Pancreas (tissue), 10 donors: Measurements from ENCODE around the gene COLGALT1. TPM values are rescaled to one million over a fixed set of nuclear protein-coding genes. Genes with fewer than 3 reads are reported as not detected.

Experiments
- ATAC-seq, 4 donors: fragments of 200-7000 bp; cut with Tn5 transposase; one replicate each; pipeline versions ENCODE4 v1.8.0 to v1.9.1; 2020; ENCODE audit warnings: mild to moderate bottlenecking in 4 of 4, moderate library complexity in 4 of 4
- DNase-seq, 6 donors: peaks; one replicate each; pipeline ENCODE4 v3.0.0-alpha.2; 2020
- FAIRE-seq: peaks from 2 replicates; lab custom pipeline; 2012; peaks lifted over from hg19 to GRCh38; lab: Jason Lieb, UNC
- H3K27ac ChIP-seq, 4 donors: fragments of 200-600 bp; sonication (generic); 1 replicate in 3 of 4; 2 replicates in 1 of 4; pipeline versions ENCODE4 v1.5.0 to v1.8.0; 2020
- H3K27me3 ChIP-seq, 4 donors: fragments of 200-600 bp; one replicate each; pipeline ENCODE4 v1.8.0; 2021
- H3K36me3 ChIP-seq, 3 donors: fragments of 200-600 bp; sonication (generic) in 1 of 3; one replicate each; pipeline versions ENCODE4 v1.5.0 to v1.8.0; 2020 to 2021
- H3K4me1 ChIP-seq, 3 donors: fragments of 200-600 bp; one replicate each; pipeline ENCODE4 v1.8.0; 2021
- H3K4me3 ChIP-seq, 4 donors: fragments of 200-600 bp; sonication (generic) in 2 of 4; one replicate each; pipeline versions ENCODE4 v1.5.0 to v1.8.0; 2020 to 2021
- H3K9me3 ChIP-seq, 4 donors: fragments of 200-600 bp; one replicate each; pipeline ENCODE4 v1.8.0; 2021
- CTCF ChIP-seq, 4 donors: fragments of 200-600 bp; sonication (generic) in 3 of 4; IDR thresholded peaks; one replicate each; pipeline versions ENCODE4 v1.5.0 to v1.8.0; 2021; ENCODE audit warnings: antibody characterized with exemption in 4 of 4
- WGBS, 2 donors: extraction: QIAGEN DNeasy Blood & Tissue Kit; methylation state at CpG; one replicate each; pipeline ENCODE4 v1.1.7; 2013; 5-methylcytosine and 5-hydroxymethylcytosine counted together
- intact Hi-C, 3 donors: fragments of 100-400 bp; cut with DNase I; formaldehyde crosslinking; loops; one replicate each; pipeline versions ENCODE4 v1.11.1 to v1.14.2; 2022
- polyA plus RNA-seq, 2 donors: library from polyadenylated mRNA; stranded (reverse); fragments of 200-250 nt; gene quantifications; one replicate each; pipeline ENCODE4 v1.2.3, GENCODE V29; 2013
- total RNA-seq, 6 donors: library from RNA; stranded (reverse); fragmentation: NEBNext Ultra II Directional in 4 of 6; extraction: Animal tissue kit (Norgen Biotek cat#: 25700) in 4 of 6; gene quantifications; one replicate each; pipeline versions ENCODE4 v1.2.1 to v1.2.4, GENCODE V29; 2021 to 2023
- donor health status: healthy with polysubstance abuse.
- donor health status: DM: no; HTN: no; CAD: no; lungs with moderate emphysema.
- donor health status: DM: no; HTN: no; CAD: no.
- donor health status: control.
- donor health status: control.
- donor health status: Bipolar disorder and iron deficiency.
- donor health status: DM: yes; HTN: yes; CAD: no.
- donor health status: DM: no; HTN: no; CAD: no.
- donor health status: DM: no; HTN: no; CAD: no.
- donor health status: DM: yes; HTN: yes; CAD: no.

Gene COLGALT1
- total and polyA plus RNA-seq, 8 donors = 13.5 to 50.6 (median 24.3) TPM

DNA sequence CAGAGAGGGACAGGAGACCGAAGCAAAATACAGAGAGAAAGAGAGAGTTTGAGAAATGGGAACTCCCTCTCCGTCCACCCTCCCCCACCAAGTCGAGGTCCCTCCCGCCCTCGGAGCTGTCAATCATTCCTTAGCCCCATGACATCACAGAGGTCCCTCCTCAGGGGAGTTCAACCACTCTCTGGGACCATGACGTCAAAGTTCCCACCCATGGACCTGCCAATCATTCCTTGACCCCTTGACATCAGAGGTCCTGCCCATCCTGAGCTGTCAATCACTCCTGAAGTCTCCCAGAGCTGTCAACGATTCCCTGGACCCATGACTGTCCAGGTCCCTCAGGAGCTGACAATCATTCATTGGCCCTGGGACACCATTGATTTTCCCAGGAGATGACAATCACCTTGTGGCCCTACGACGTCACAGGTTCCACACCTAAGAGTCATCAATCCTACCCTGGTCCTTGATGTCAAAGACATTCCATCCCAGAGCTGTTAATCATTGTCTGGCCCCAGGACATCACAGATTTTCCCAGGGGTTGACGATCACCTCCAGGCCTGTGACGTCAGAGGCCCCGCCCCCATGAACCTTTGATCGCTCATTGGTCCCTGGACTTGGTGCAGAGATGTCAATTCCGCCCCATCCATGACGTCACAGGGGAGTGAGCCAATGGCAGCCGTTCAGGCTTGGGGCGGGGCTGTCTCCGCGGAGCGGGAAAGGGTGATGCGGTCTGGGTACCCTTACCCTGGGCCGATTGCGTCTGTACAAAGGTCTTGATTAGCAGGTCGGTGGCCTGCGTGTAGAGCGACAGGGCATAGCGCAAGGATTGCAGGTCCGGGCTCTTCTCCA lies 61.7 kb downstream of the COLGALT1 start:
- Histone ChIP-seq H3K4me3 (no peak overlapping the region), H3K27ac (no peak overlapping the region), H3K4me1 (no peaks in the 10 kb centered on the region), H3K36me3 (no peaks in the 10 kb centered on the region), H3K27me3 (peaks cover 0 to 13% (median 2%) of the 10 kb centered on the region in 4 donors), H3K9me3 (no peaks in the 10 kb centered on the region)
- DNase-seq (no peak), FAIRE-seq (no peak), ATAC-seq (no peak)
- WGBS, 2 donors = 52 to 56% methylated on average over 28 of the region's 28 CpGs
- intact Hi-C loops = no loop called here
- TF ChIP-seq CTCF (IDR thresholded peaks at IDR 0.05) = no peak

DNA sequence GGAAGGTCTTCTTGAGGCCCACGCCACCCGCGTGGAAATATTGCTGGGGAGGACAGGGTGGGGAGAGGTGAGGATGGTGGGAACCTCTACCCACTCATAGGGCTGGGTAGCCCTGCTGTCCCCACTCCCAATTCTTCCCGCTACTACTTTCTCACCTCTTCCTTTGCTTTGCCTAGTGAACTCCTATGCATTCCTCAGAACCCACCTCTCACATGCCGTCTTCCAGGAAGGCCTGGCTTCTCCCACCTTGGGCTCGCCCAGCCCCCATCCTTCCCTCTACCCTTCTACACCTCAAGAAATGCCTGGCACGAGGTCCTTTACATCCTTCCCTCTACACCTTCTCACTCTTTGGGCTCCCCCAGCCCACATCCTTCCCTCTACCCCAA lies 62.4 kb downstream of the COLGALT1 start:
- FAIRE-seq (no peak), ATAC-seq (no peak), DNase-seq (no peak)
- H3K27me3 ChIP-seq = peaks cover 0 to 13% (median 2%) of the 10 kb centered on the region in 4 donors
- H3K4me3 ChIP-seq = no peak overlapping the region
- no peak overlapping the region for H3K27ac ChIP-seq
- H3K9me3 ChIP-seq = no peaks in the 10 kb centered on the region
- 76 to 88% methylated on average over 7 of the region's 7 CpGs for WGBS, 2 donors
- TF ChIP-seq CTCF (IDR thresholded peaks at IDR 0.05) = no peak
- H3K4me1 ChIP-seq = no peaks in the 10 kb centered on the region
- intact Hi-C loops = no loop called here
- H3K36me3 ChIP-seq = no peaks in the 10 kb centered on the region

GRCh38 chr19:17618281-17618903 lies 62.9 kb downstream of the COLGALT1 start:
- H3K4me3 ChIP-seq = no peak overlapping the region
- FAIRE-seq (no peak), ATAC-seq (no peak), DNase-seq (no peak)
- no peaks in the 10 kb centered on the region for H3K4me1 ChIP-seq
- H3K27ac ChIP-seq = no peak overlapping the region
- H3K36me3 ChIP-seq = no peaks in the 10 kb centered on the region
- peaks cover 0 to 13% (median 2%) of the 10 kb centered on the region in 4 donors for H3K27me3 ChIP-seq
- H3K9me3 ChIP-seq = no peaks in the 10 kb centered on the region
- 68 to 77% methylated on average over 7 of the region's 7 CpGs for WGBS, 2 donors
- no peak for TF ChIP-seq CTCF (IDR thresholded peaks at IDR 0.05)
- intact Hi-C loops = no loop called here

DNA sequence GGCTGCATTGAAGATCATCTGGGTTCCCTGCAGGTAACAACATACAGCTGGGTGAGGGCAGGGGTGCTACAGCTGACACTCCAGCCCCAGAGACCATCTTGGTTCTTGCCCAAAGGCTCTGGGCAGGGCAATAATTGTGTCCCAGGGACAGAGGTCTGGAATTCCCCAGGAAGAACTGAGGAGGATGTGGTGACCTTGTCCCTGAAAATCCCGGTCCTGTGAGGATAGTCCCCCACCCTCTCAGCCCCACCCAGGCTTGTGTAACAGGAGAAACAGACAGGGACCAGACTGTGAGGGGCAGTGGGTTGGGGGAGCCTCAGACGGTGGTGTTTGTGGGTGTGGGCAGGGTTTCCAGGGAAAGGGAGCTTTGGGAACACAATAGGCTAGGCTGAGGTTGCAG lies 63.5 kb downstream of the COLGALT1 start:
- no peak for FAIRE-seq
- peak in 1 of 4 donors; percentile 48 for ATAC-seq
- H3K9me3 ChIP-seq = no peaks in the 10 kb centered on the region
- peaks cover 0 to 13% (median 2%) of the 10 kb centered on the region in 4 donors for H3K27me3 ChIP-seq
- no peaks in the 10 kb centered on the region for H3K36me3 ChIP-seq
- no peaks in the 10 kb centered on the region for H3K4me1 ChIP-seq
- no peak for TF ChIP-seq CTCF (IDR thresholded peaks at IDR 0.05)
- intact Hi-C loops = no loop called here
- 8 to 16% methylated on average over 2 of the region's 2 CpGs for WGBS, 2 donors
- no peak overlapping the region for H3K4me3 ChIP-seq
- H3K27ac ChIP-seq = no peak overlapping the region
- DNase-seq = no peak

GRCh38 chr19:17620696-17621095 lies 65.2 kb downstream of the COLGALT1 start:
- no peak overlapping the region for H3K4me3 ChIP-seq
- DNase-seq = no peak
- intact Hi-C loops = no loop called here
- H3K4me1 ChIP-seq = no peaks in the 10 kb centered on the region
- peaks cover 0 to 12% (median 1%) of the 10 kb centered on the region in 4 donors for H3K27me3 ChIP-seq
- ATAC-seq = no peak
- WGBS, 2 donors = 83 to 87% methylated on average over 1 of the region's 1 CpG
- no peaks in the 10 kb centered on the region for H3K36me3 ChIP-seq
- no peak for TF ChIP-seq CTCF (IDR thresholded peaks at IDR 0.05)
- no peak for FAIRE-seq
- H3K27ac ChIP-seq = no peak overlapping the region
- H3K9me3 ChIP-seq = no peaks in the 10 kb centered on the region
